T-helper 2 cell treated with Interferon-gamma antibody and Interleukin-4, amounts not matched to agents 100 ng/mL and 5 ng/mL, for 36 hours (primary cell): ENCODE measurements around the gene ZNF3. TPM values are rescaled to one million over a fixed set of nuclear protein-coding genes. Genes with fewer than 3 reads are reported as not detected.

Source experiments
- total RNA-seq: library from RNA; stranded (reverse); gene quantifications from 2 replicates; pipeline ENCODE4 v1.2.3, GENCODE V29; 2022

Gene ZNF3
- total RNA-seq, 1 donor from 2014 or later: 25.3 TPM

Other genes starting within 250 kb of the ZNF3 start
- 0.30 TPM in 1 of 2 replicates, not detected in the other for gene OR2AE1, start 204.7 kb downstream of the ZNF3 start, total RNA-seq
- 27.3 and 28.3 TPM in 2 replicates for gene TRIM4, start 162.2 kb downstream of the ZNF3 start, total RNA-seq
- gene GJC3, start 152.1 kb downstream of the ZNF3 start, total RNA-seq: 0.14 and 0.16 TPM in 2 replicates
- gene AZGP1, start 105.7 kb downstream of the ZNF3 start, total RNA-seq: not detected in 2 replicates
- 53.2 and 55.3 TPM in 2 replicates for gene ZKSCAN1, start 66.1 kb downstream of the ZNF3 start, total RNA-seq
- 5.3 and 5.8 TPM in 2 replicates for gene ZSCAN21, start 31.9 kb downstream of the ZNF3 start, total RNA-seq
- 101 and 102 TPM in 2 replicates for gene COPS6, start 7.2 kb upstream of the ZNF3 start, total RNA-seq
- 336 and 353 TPM in 2 replicates for gene MCM7, start 19.7 kb upstream of the ZNF3 start, total RNA-seq
- gene AP4M1, start 19.9 kb upstream of the ZNF3 start, total RNA-seq: 10.4 and 11.7 TPM in 2 replicates
- 63.0 and 67.4 TPM in 2 replicates for gene TAF6, start 37.6 kb upstream of the ZNF3 start, total RNA-seq
- gene CNPY4, start 37.9 kb upstream of the ZNF3 start, total RNA-seq: 29.5 and 30.1 TPM in 2 replicates
- gene MBLAC1, start 45.2 kb upstream of the ZNF3 start, total RNA-seq: 2.7 and 3.8 TPM in 2 replicates
- 143 and 155 TPM in 2 replicates for gene LAMTOR4, start 67.2 kb upstream of the ZNF3 start, total RNA-seq
- gene TRAPPC14, start 77.0 kb upstream of the ZNF3 start, total RNA-seq: 49.5 and 50.9 TPM in 2 replicates
- gene GAL3ST4, start 86.9 kb upstream of the ZNF3 start, total RNA-seq: 4.7 and 5.7 TPM in 2 replicates
- gene GPC2, start 95.7 kb upstream of the ZNF3 start, total RNA-seq: 7.0 and 8.5 TPM in 2 replicates
- 19.2 and 21.7 TPM in 2 replicates for gene STAG3, start 96.2 kb upstream of the ZNF3 start, total RNA-seq
- 46.2 and 49.9 TPM in 2 replicates for gene PVRIG, start 138.2 kb upstream of the ZNF3 start, total RNA-seq
- not detected in 2 replicates for gene SPDYE3, start 226.0 kb upstream of the ZNF3 start, total RNA-seq